Caco-2 (cell line): ENCODE measurements around the gene CD74. TPM values are rescaled to one million over a fixed set of nuclear protein-coding genes. Genes with fewer than 3 reads are reported as not detected.

Source experiments
- BruUV-seq: library from RNA; stranded (reverse); fragments of 400-500 nt; replicated peaks from 2 replicates; lab custom pipeline; 2021; lab: Mats Ljungman, UMichigan
- CTCF ChIA-PET: fragments of 300-600 bp; sonication (Branson Sonifier 250); formaldehyde crosslinking; loops from one replicate; lab custom pipeline; 2022; ENCODE audit warnings: antibody characterized with exemption; lab: Charles Lee
- POLR2A ChIA-PET: fragments of 300-600 bp; sonication (Branson Sonifier 250); formaldehyde crosslinking; loops from one replicate; lab custom pipeline; 2022; ENCODE audit warnings: antibody characterized with exemption; lab: Charles Lee
- DNase-seq, 2 experiments: peaks; one replicate each; pipeline versions ENCODE4 v3.0.0 to v3.0.0-alpha.2; 2020 to 2022
- H3K27me3 ChIP-seq: replicated peaks from 2 replicates; pipeline ENCODE4 v1.6.0; 2011; ENCODE audit warnings: low read length; ENCODE audit not compliant: control insufficient read depth, insufficient read depth
- H3K36me3 ChIP-seq: 2 replicates; pipeline ENCODE4 v1.5.1; 2011; ENCODE audit warnings: low read length; ENCODE audit not compliant: control insufficient read depth, insufficient read depth
- H3K4me1 ChIP-seq: fragments of 250-450 bp; sonication (Bioruptor Pico); 2 replicates; pipeline ENCODE4 v1.5.1; 2020; ENCODE audit warnings: mild to moderate bottlenecking
- H3K4me3 ChIP-seq: 2 replicates; pipeline ENCODE4 v1.5.1; 2011; ENCODE audit warnings: low read depth, mild to moderate bottlenecking, control low read depth, low read length
- H3K9me3 ChIP-seq: fragments of 250-450 bp; sonication (Bioruptor Pico); 2 replicates; pipeline ENCODE4 v1.5.1; 2020; ENCODE audit warnings: mild to moderate bottlenecking, moderate library complexity
- H3K27ac Mint-ChIP-seq: one replicate; pipeline ENCODE4 v1.8.0; 2022; ENCODE audit warnings: mixed read lengths; ENCODE audit not compliant: unreplicated experiment
- H3K27me3 Mint-ChIP-seq: one replicate; pipeline ENCODE4 v1.8.0; 2022; ENCODE audit warnings: mixed read lengths; ENCODE audit not compliant: insufficient read depth, unreplicated experiment
- H3K36me3 Mint-ChIP-seq: one replicate; pipeline ENCODE4 v1.8.0; 2022; ENCODE audit warnings: mild to moderate bottlenecking, mixed read lengths; ENCODE audit not compliant: insufficient read depth, unreplicated experiment
- H3K4me1 Mint-ChIP-seq: one replicate; pipeline ENCODE4 v1.8.0; 2022; ENCODE audit warnings: low read depth, mixed read lengths; ENCODE audit not compliant: unreplicated experiment
- H3K4me3 Mint-ChIP-seq: one replicate; pipeline ENCODE4 v1.8.0; 2022; ENCODE audit warnings: mild to moderate bottlenecking, moderate library complexity, mixed read lengths; ENCODE audit not compliant: unreplicated experiment
- H3K9me3 Mint-ChIP-seq: one replicate; pipeline ENCODE4 v1.8.0; 2022; ENCODE audit warnings: mixed read lengths; ENCODE audit not compliant: unreplicated experiment
- intact Hi-C: fragments of 100-400 bp; cut with micrococcal nuclease; formaldehyde crosslinking; loops from one replicate; pipeline ENCODE4 v1.10.0; 2022; ENCODE audit not compliant: unreplicated experiment
- total RNA-seq: library from RNA; stranded (reverse); gene quantifications from 2 replicates; pipeline ENCODE4 v1.2.3, GENCODE V29; 2022
- TF ChIP-seq, protein P1 (sequence below), 2 experiments: fragments of 200-600 bp in 1 of 2; IDR thresholded peaks; 1 replicate in 1 of 2; 2 replicates in 1 of 2; pipeline versions ENCODE4 v1.5.1 to v1.8.0; 2011 to 2022; ENCODE audit warnings: antibody characterized with exemption in 1 of 2, control low read depth in 1 of 2, inconsistent platforms in 1 of 2, low read depth in 1 of 2, low read length in 1 of 2, mild to moderate bottlenecking in 1 of 2, moderate library complexity in 1 of 2; ENCODE audit not compliant: insufficient read depth in 1 of 2, severe bottlenecking in 1 of 2, unreplicated experiment in 1 of 2

Gene CD74
- total RNA-seq, 1 experiment from 2014 or later, result 59.3 TPM

DNA sequence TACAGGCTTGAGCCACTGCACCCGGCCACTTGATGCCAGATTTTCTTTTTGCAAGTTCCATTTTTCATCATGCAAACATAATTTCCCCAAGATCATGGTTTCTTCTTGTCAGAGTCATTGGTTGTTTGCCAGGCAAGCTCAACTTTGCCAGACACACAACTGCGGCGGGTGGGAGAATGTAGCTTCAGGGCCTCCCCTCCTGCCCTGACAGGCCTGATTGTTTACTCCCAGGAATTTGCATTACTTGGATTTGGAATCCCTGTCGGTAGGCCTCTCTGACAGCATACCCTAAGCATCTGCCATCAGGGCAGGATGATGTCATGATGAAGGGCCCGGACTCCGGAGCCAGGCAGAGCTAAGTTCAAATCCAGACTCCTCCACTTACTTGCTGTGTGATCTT is 21.8 kb upstream of the CD74 start:
- Mint-ChIP-seq H3K36me3 (no peaks in the 10 kb centered on the region), H3K4me3 (no peak overlapping the region), H3K27me3 (no peaks in the 10 kb centered on the region), H3K9me3 (no peaks in the 10 kb centered on the region), H3K4me1 (peaks cover 2% of the 10 kb centered on the region), H3K27ac (no peak overlapping the region)
- H3K9me3 ChIP-seq, result no peaks in the 10 kb centered on the region
- TF ChIP-seq, protein P1, sequence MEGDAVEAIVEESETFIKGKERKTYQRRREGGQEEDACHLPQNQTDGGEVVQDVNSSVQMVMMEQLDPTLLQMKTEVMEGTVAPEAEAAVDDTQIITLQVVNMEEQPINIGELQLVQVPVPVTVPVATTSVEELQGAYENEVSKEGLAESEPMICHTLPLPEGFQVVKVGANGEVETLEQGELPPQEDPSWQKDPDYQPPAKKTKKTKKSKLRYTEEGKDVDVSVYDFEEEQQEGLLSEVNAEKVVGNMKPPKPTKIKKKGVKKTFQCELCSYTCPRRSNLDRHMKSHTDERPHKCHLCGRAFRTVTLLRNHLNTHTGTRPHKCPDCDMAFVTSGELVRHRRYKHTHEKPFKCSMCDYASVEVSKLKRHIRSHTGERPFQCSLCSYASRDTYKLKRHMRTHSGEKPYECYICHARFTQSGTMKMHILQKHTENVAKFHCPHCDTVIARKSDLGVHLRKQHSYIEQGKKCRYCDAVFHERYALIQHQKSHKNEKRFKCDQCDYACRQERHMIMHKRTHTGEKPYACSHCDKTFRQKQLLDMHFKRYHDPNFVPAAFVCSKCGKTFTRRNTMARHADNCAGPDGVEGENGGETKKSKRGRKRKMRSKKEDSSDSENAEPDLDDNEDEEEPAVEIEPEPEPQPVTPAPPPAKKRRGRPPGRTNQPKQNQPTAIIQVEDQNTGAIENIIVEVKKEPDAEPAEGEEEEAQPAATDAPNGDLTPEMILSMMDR (IDR thresholded peaks at IDR 0.05; ENCODE audit: insufficient read depth in 1 of 2, low read depth in 1 of 2, low read length in 1 of 2, severe bottlenecking in 1 of 2, unreplicated experiment in 1 of 2), result no peak
- BruUV-seq, result no TSS peak
- no peaks in the 10 kb centered on the region for H3K27me3 ChIP-seq
- CTCF ChIA-PET, result interaction anchor here (1.8 kb wide), 1 partner anchor 37 kb away, joined by 4 read pairs; no protein-coding TSS in a partner anchor
- no peak for DNase-seq
- POLR2A ChIA-PET, result no interaction called here
- H3K4me3 ChIP-seq, result no peak overlapping the region
- intact Hi-C loops, result no loop called here
- no peaks in the 10 kb centered on the region for H3K36me3 ChIP-seq
- 0 out of 2 replicates have a peak, but pooled peaks cover 1% of the 10 kb centered on the region for H3K4me1 ChIP-seq

DNA sequence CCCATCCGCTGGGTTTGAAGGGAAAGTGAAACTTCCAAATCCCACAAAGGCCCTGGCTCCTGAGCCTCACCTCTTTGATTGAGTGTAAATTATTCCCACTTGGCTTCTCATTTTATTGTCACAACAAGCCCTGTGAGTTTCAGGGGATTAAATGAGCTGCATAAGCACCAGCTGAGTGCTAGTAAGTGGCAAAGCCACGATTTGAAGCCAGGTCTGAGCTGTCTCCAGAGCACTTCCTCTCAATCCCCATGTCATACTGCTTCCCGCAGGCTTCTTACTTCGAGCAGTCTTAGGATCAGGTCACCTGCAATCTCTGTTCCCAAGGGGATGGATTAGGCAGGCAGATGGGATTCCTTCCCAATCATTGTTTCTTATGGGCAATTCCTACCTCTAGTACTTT is 18.9 kb upstream of the CD74 start:
- no peaks in the 10 kb centered on the region for H3K9me3 ChIP-seq
- POLR2A ChIA-PET, result no interaction called here
- Mint-ChIP-seq H3K27ac (no peak overlapping the region), H3K4me3 (no peak overlapping the region), H3K9me3 (no peaks in the 10 kb centered on the region), H3K27me3 (no peaks in the 10 kb centered on the region), H3K36me3 (peaks cover 4% of the 10 kb centered on the region), H3K4me1 (peaks cover 22% of the 10 kb centered on the region)
- DNase-seq, result no peak
- BruUV-seq, result no TSS peak
- no peaks in the 10 kb centered on the region for H3K27me3 ChIP-seq
- TF ChIP-seq, protein P1 (IDR thresholded peaks at IDR 0.05; ENCODE audit: insufficient read depth in 1 of 2, low read depth in 1 of 2, low read length in 1 of 2, severe bottlenecking in 1 of 2, unreplicated experiment in 1 of 2), result no peak
- intact Hi-C loops, result no loop called here
- no peak overlapping the region for H3K4me3 ChIP-seq
- H3K4me1 ChIP-seq, result peaks cover 16% of the 10 kb centered on the region
- no peaks in the 10 kb centered on the region for H3K36me3 ChIP-seq
- CTCF ChIA-PET, result interaction anchor here (1.4 kb wide), 1 partner anchor 10 kb away, joined by 5 read pairs; no protein-coding TSS in a partner anchor

DNA sequence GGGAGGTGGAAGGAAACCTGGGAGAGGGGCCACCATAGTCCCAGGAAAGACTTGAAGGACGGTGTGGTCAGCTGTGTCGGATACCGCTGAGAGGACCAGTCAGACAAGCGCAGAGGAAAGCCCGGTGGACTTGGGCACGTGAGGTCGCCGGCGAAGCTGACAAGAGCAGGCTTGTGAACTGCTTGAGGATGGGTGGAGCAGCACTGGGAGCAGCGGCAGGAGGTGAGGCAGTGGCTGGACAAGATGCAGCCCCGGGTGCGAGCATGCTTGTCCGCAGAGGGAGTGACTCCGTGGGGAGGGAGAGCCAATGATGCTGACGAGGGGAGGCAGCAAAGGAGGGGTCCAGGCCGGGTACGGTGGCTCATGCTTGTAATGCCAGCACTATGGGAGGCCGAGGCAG is 18.3 kb upstream of the CD74 start:
- H3K27ac Mint-ChIP-seq, result no peak overlapping the region
- intact Hi-C loops, result no loop called here
- TF ChIP-seq, protein P1 (IDR thresholded peaks at IDR 0.05; ENCODE audit: insufficient read depth in 1 of 2, low read depth in 1 of 2, low read length in 1 of 2, severe bottlenecking in 1 of 2, unreplicated experiment in 1 of 2), result no peak

More for the DNA sequence above, 18.3 kb upstream of the CD74 start:
- Histone ChIP-seq H3K9me3 (no peaks in the 10 kb centered on the region), H3K4me1 (peaks cover 16% of the 10 kb centered on the region), H3K4me3 (no peak overlapping the region), H3K27me3 (no peaks in the 10 kb centered on the region), H3K36me3 (no peaks in the 10 kb centered on the region)
- no peak for DNase-seq
- peaks cover 4% of the 10 kb centered on the region for H3K36me3 Mint-ChIP-seq
- CTCF ChIA-PET, result interaction anchor here (0.6 to 1.4 kb wide), 2 partner anchors 11 to 305 kb away, joined by 3 to 5 read pairs; no protein-coding TSS in a partner anchor
- no TSS peak for BruUV-seq
- H3K4me1 Mint-ChIP-seq, result peaks cover 22% of the 10 kb centered on the region
- POLR2A ChIA-PET, result no interaction called here
- H3K4me3 Mint-ChIP-seq, result no peak overlapping the region
- H3K27me3 Mint-ChIP-seq, result no peaks in the 10 kb centered on the region
- no peaks in the 10 kb centered on the region for H3K9me3 Mint-ChIP-seq
